Osteocyte (in vitro differentiated cells): ENCODE results near the gene PAPPA2. TPM values are rescaled to one million over a fixed set of nuclear protein-coding genes. Genes with fewer than 3 reads are reported as not detected.

Experiments
- DNase-seq: peaks from one replicate; pipeline ENCODE4 v3.0.0; 2021; ENCODE audit warnings: mixed read lengths; ENCODE audit not compliant: unreplicated experiment; ENCODE audit errors: extremely low spot score
- H3K27ac Mint-ChIP-seq: one replicate; pipeline ENCODE4 v1.8.0; 2021; ENCODE audit warnings: mild to moderate bottlenecking, mixed read lengths; ENCODE audit not compliant: unreplicated experiment
- H3K27me3 Mint-ChIP-seq: one replicate; pipeline ENCODE4 v1.8.0; 2021; ENCODE audit warnings: mixed read lengths; ENCODE audit not compliant: unreplicated experiment
- H3K36me3 Mint-ChIP-seq: one replicate; pipeline ENCODE4 v1.8.0; 2021; ENCODE audit warnings: mixed read lengths; ENCODE audit not compliant: unreplicated experiment
- H3K4me1 Mint-ChIP-seq: one replicate; pipeline ENCODE4 v1.8.0; 2021; ENCODE audit warnings: mixed read lengths; ENCODE audit not compliant: unreplicated experiment
- H3K4me3 Mint-ChIP-seq: one replicate; pipeline ENCODE4 v1.8.0; 2021; ENCODE audit warnings: mild to moderate bottlenecking, moderate library complexity, mixed read lengths; ENCODE audit not compliant: unreplicated experiment
- H3K9me3 Mint-ChIP-seq: one replicate; pipeline ENCODE4 v1.8.0; 2021; ENCODE audit warnings: mixed read lengths; ENCODE audit not compliant: unreplicated experiment
- total RNA-seq: library from RNA; stranded (reverse); gene quantifications from 2 replicates; pipeline ENCODE4 v1.2.1, GENCODE V29; 2021
- TF ChIP-seq, protein P1 (sequence below): fragments of 200-600 bp; sonication (generic); IDR thresholded peaks from 2 replicates; pipeline ENCODE4 v1.5.0; 2021; ENCODE audit warnings: antibody characterized with exemption, mild to moderate bottlenecking, moderate library complexity

Gene PAPPA2
- total RNA-seq, 1 donor from 2014 or later = 0.35 TPM

DNA sequence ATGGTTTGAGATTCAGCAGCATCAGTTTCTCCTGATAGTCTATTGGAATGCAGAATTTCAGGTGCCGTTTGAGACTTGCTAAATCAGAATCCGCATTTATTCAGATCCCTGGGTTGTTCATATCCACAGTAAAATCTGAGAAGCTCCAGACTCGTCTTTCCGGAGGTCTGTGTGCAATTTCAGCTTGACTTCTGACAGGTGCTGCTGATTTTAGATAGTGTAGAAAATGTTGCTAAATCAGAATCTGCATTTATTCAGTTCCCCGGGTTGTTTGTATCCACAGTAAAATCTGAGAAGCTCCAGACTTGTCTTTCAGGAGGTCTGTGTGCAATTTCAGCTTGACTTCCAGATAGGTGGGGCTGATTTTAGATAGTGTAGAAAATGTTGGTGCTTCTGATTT is 113.7 kb downstream of the PAPPA2 start:
- no peaks in the 10 kb centered on the region for H3K36me3 Mint-ChIP-seq
- H3K4me3 Mint-ChIP-seq = no peak overlapping the region
- TF ChIP-seq, protein P1, sequence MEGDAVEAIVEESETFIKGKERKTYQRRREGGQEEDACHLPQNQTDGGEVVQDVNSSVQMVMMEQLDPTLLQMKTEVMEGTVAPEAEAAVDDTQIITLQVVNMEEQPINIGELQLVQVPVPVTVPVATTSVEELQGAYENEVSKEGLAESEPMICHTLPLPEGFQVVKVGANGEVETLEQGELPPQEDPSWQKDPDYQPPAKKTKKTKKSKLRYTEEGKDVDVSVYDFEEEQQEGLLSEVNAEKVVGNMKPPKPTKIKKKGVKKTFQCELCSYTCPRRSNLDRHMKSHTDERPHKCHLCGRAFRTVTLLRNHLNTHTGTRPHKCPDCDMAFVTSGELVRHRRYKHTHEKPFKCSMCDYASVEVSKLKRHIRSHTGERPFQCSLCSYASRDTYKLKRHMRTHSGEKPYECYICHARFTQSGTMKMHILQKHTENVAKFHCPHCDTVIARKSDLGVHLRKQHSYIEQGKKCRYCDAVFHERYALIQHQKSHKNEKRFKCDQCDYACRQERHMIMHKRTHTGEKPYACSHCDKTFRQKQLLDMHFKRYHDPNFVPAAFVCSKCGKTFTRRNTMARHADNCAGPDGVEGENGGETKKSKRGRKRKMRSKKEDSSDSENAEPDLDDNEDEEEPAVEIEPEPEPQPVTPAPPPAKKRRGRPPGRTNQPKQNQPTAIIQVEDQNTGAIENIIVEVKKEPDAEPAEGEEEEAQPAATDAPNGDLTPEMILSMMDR = no peak
- no peaks in the 10 kb centered on the region for H3K27me3 Mint-ChIP-seq
- no peak for DNase-seq
- no peaks in the 10 kb centered on the region for H3K4me1 Mint-ChIP-seq
- peaks cover 3% of the 10 kb centered on the region for H3K9me3 Mint-ChIP-seq
- H3K27ac Mint-ChIP-seq = no peak overlapping the region

DNA sequence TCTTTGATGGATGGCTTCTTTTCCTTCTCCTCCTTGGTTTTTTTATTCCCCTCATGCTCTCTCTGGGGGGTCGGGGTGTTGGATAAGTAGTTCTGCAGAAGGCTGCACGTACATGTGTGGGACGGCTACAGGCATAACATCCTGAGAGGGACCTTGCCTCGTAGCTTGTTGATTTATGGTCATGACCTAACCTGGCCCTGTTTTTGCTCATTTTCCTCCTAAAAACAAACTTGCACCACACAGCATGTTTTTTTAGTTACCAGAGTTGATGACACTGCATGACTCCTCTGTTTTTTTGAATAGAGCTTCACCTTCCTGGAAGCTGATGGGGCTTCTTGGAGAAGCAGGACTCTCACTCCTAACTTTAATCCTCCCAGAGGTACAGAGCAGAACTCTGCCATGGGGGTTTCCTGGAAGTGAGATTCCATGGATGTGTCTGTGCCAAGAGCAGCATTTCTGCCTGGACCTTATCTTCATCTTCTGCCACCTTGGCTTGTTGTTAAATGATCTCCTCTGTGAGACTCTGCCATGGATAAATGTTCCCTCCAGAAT is 114.7 kb downstream of the PAPPA2 start:
- Mint-ChIP-seq H3K4me3 (no peak overlapping the region), H3K9me3 (peaks cover 3% of the 10 kb centered on the region), H3K27me3 (no peaks in the 10 kb centered on the region), H3K27ac (no peak overlapping the region), H3K36me3 (no peaks in the 10 kb centered on the region), H3K4me1 (no peaks in the 10 kb centered on the region)
- DNase-seq = no peak
- TF ChIP-seq, protein P1 = no peak

DNA sequence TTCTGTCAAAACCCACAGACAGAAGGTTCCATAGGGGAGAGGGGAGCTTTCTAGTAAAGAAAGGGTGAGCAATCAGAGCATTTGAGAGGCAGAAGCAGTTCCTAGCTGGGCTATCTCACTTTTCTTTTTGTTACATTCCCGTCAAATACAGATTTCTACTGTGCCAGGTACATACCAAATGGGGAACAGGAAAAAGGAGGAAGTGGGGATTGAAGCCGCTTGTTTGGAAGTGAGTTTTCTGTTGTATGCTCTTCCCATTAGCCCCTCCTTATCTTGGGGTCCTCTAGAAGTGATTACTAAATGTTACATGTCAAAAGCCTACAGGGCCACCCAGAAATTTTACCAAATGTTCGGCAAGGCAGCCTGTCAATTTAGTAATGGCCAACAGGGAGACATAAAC is 116.1 kb downstream of the PAPPA2 start:
- Mint-ChIP-seq H3K27me3 (no peaks in the 10 kb centered on the region), H3K36me3 (no peaks in the 10 kb centered on the region), H3K27ac (no peak overlapping the region), H3K4me1 (no peaks in the 10 kb centered on the region), H3K9me3 (peaks cover 7% of the 10 kb centered on the region), H3K4me3 (no peak overlapping the region)
- no peak for DNase-seq
- TF ChIP-seq, protein P1 = no peak

DNA sequence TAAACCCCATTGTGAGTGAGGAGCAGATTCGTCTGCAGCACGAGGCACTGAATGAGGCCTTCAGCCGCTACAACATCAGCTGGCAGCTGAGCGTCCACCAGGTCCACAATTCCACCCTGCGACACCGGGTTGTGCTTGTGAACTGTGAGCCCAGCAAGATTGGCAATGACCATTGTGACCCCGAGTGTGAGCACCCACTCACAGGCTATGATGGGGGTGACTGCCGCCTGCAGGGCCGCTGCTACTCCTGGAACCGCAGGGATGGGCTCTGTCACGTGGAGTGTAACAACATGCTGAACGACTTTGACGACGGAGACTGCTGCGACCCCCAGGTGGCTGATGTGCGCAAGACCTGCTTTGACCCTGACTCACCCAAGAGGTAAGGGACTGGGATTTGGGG is 132.2 kb downstream of the PAPPA2 start:
- no peaks in the 10 kb centered on the region for H3K27me3 Mint-ChIP-seq

DNA sequence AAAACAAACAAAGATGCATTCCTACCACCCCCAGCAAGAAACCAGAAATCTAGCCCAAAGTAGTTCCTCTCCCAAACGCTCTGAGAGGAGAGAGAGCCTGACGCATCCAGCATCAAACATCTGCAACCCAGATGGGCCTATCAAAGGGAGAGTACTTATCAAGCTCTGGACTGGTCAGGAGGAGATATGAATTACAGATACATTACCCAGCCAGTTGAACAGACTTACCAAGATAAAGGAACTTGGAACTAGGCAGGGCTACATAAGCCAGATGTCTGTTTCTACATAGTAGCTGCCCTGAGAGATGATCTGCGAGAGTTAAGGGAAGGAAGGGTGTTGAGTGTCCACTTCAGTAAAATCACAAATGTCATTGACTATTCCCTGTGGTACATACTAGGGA is 138.4 kb downstream of the PAPPA2 start:
- Mint-ChIP-seq H3K9me3 (no peaks in the 10 kb centered on the region), H3K27me3 (no peaks in the 10 kb centered on the region), H3K4me1 (no peaks in the 10 kb centered on the region), H3K27ac (no peak overlapping the region), H3K4me3 (no peak overlapping the region), H3K36me3 (no peaks in the 10 kb centered on the region)
- no peak for DNase-seq
- TF ChIP-seq, protein P1 = no peak

More for the DNA sequence above, 132.2 kb downstream of the PAPPA2 start:
- TF ChIP-seq, protein P1 = no peak
- Mint-ChIP-seq H3K9me3 (no peaks in the 10 kb centered on the region), H3K4me1 (no peaks in the 10 kb centered on the region), H3K27ac (no peak overlapping the region), H3K36me3 (no peaks in the 10 kb centered on the region), H3K4me3 (no peak overlapping the region)
- DNase-seq = no peak
